ENCODE results near the gene DIAPH1.

Gene DIAPH1

DNA sequence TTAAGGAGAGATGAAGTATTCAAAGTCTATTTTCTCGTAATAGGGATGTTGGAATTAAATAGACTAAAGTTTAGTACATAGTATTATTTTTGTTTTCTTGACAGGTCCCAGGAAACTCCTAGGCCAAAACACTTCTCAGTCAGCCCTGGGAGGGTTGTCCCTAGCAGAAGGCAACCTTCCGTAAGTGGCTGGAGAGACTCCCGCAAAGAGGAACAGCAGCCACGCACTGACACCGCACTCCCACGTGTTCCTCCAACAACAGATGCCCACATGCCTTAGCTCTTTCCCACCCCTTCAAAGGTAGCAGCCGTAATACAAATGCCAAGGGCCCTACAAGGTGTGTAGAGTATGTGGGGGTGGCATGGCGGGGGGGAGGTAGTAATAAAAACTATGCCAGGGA lies 101.5 kb downstream of the DIAPH1 start:
- no peak for DNase-seq

- no peak for DNase-seq
Measured at GRCh38 chr5:141516672-141517025, 102.2 kb downstream of the DIAPH1 start.

- DNase-seq = no peak
Measured at GRCh38 chr5:141515946-141516671, 102.7 kb downstream of the DIAPH1 start.

- DNase-seq = no peak
Measured at GRCh38 chr5:141515141-141515540, 103.7 kb downstream of the DIAPH1 start.

- DNase-seq = no peak
Measured at GRCh38 chr5:141514330-141515133, 104.3 kb downstream of the DIAPH1 start.

- no peak for DNase-seq
Measured at GRCh38 chr5:141513627-141514329, 105.0 kb downstream of the DIAPH1 start.

GRCh38 chr5:141512911-141513626 lies 105.7 kb downstream of the DIAPH1 start:
- no peak for DNase-seq

DNA sequence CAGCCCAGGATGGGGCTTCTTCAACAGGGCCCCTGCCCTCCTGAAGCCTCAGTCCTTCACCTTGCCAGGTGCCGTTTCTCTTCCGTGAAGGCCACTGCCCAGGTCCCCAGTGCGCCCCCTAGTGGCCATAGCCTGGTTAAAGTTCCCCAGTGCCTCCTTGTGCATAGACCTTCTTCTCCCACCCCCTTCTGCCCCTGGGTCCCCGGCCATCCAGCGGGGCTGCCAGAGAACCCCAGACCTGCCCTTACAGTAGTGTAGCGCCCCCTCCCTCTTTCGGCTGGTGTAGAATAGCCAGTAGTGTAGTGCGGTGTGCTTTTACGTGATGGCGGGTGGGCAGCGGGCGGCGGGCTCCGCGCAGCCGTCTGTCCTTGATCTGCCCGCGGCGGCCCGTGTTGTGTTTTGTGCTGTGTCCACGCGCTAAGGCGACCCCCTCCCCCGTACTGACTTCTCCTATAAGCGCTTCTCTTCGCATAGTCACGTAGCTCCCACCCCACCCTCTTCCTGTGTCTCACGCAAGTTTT lies 106.3 kb downstream of the DIAPH1 start:
- no peak for DNase-seq

GRCh38 chr5:141511771-141512325 lies 107.0 kb downstream of the DIAPH1 start:
- no peak for DNase-seq

GRCh38 chr5:141510850-141511601 lies 107.8 kb downstream of the DIAPH1 start:
- no peak for DNase-seq

DNA sequence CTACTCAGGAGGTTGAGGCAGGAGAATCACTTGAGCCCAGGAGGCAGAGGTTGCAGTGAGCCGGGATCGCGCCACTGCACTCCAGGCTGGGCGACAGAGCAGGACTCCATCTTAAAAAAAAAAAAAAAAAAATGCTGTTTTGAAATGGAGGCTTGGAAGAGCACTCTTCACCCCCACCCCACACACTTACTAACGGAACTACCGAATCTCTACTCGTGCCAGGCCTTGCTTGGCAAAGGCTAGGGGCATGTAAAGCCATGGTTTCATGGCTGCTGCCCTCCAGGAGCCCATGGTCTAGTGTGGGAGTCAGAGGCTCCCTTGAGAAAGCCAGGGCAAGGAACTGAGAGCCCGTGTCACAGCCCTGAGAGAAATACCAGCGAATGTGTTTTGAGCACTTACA lies 108.6 kb downstream of the DIAPH1 start:
- no peak for DNase-seq

DNA sequence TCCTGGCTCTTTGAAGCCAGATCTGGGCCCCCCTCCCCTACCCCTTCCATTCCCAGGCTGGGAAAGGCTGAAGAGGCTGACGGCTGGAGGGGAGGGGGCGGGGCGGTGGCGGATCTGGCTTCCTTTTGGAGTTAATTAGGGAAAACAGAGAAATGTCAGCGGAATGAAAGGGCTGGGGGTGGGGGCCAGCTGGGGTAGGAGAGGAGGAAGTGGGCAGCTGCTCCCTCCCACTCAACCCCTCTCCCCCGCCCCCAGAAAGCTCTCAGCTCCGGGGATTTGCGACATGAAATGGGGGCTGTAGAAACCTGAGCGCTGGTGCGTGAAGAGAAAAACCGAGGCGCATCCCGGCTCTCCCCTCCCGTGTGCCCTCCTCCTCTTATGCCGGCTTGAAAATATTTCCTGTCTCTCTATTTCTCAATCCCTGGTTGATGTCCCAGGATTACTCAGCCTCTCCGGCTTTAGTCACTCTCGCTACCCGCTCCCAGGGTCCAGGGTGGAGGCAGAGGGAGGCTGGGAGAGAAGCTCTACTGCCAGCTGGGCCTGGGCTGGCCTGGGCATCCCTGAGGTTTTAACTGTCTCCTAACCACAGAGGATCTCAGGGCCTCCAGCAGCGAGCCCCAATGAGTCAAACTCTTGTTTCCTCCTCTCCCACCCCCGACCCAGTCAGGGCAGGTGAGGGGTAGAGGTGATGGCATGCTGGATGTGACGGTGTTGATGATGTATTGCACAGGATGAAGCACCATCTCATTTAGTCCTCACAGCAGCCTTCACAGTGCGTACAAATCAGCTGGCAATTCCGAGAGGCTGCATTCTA lies 109.8 kb downstream of the DIAPH1 start:
- DNase-seq = no peak

DNA sequence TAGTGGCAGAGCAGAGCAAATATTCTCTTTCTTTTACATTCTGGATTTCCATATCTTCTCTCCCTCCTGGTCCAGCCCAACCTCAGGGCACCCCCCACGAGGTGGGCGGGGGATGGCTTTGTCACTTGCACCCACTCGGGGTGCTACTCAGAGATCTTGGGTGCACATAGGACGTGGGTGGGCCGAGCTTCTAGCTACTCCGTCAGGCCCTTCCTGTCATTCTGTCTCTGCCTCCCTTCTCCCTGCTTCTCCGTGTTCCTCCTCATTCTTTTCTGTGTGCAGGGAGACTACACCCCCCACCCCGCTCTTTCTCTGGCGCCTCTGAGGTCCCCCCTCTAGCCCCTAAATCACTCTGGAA lies 110.4 kb downstream of the DIAPH1 start:
- DNase-seq = no peak

GRCh38 chr5:141507387-141508091 lies 111.3 kb downstream of the DIAPH1 start:
- DNase-seq = no peak

DNA sequence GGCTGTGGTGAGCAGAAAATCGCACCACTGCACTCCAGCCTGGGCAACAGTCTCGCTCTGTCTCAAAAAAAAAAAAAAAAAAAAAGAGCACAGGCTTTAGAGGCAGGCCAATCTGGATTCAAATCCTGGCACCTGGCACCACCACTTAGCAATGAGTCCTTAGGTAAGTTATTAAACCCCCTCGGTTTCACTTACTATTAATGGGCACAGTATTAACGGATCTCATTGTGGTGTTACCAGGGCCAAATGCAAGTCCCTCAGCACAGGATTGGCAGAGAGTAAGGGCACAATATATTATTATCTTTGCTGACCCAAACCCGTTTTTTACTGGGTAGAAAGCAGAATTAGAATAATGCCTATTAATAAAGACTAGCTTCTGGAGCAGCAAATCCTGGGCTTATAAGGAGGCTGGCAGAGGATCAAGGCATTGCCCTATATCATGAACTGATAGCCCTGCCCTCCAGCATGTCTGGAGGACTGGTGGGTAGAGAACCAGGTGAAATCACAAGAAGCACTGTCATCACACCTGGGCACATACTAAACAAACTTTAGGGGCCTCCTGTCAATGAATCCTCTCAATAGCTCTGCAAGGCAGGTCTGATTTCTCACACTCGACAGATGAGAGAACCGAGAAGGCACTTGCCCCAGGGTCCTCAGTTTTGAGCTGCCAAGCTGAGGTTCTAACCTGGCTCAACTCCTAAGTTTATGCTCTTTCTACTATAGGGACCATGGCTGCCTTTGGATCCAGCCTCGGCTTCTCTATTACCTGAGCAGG lies 112.2 kb downstream of the DIAPH1 start:
- DNase-seq = no peak

- DNase-seq = no peak
Measured at GRCh38 chr5:141504216-141504615, 114.6 kb downstream of the DIAPH1 start.

DNA sequence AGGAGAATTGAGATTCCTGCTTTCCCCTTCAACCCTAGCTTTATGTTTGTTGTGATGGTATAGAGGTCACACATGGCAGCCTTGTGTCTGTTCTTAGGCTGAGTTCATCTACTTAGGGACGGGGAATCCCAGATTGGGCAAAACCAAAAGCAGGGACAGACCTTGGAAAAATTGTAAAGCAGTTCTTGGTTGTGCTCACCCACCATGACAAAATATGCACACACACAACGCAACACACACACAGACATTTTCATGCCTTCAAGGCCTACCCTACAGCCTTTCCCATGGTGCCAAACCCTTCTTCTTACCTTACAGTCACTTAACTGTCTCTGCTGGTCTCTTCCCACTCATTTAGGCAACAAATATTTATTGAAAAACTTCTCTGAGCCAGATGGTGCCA lies 115.1 kb downstream of the DIAPH1 start:
- DNase-seq = no peak

GRCh38 chr5:141501761-141502160 lies 117.0 kb downstream of the DIAPH1 start:
- no peak for DNase-seq

- no peak for DNase-seq
Measured at GRCh38 chr5:141496038-141496437, 122.8 kb downstream of the DIAPH1 start.

DNA sequence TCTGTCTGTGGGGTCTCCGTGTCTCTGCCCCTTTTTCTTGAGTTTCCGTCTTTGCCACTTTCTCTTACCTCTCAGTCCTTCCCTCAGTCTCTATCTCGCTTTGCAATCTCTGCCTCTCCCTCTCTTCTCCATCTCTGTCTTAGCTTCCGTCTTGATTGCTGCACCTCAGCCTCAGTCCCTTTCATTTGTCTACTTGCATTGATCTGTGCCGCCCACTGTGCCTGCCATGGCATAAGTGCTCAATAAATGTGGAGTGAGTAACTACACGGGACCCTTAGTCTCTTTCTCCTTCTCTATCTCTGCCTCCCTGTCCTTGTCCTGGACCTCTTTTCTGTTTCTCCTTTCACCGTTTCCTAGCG lies 123.4 kb downstream of the DIAPH1 start:
- no peak for DNase-seq
